HUES6 (cell line): ENCODE results near the gene FLNC.

Source experiments
- H3K27ac ChIP-seq: 2 replicates; pipeline ENCODE4 v1.7.0; 2013; ENCODE audit warnings: low read depth, mild to moderate bottlenecking, low read length, inconsistent platforms
- H3K27me3 ChIP-seq: 2 replicates; pipeline ENCODE4 v1.6.1; 2013; ENCODE audit warnings: low read length; ENCODE audit not compliant: control insufficient read depth, insufficient read depth
- H3K36me3 ChIP-seq: 2 replicates; pipeline ENCODE4 v1.6.1; 2013; ENCODE audit warnings: low read length; ENCODE audit not compliant: control insufficient read depth, insufficient read depth
- H3K4me1 ChIP-seq: 2 replicates; pipeline ENCODE4 v1.6.1; 2013; ENCODE audit warnings: low read length; ENCODE audit not compliant: control insufficient read depth, insufficient read depth
- H3K4me3 ChIP-seq: 2 replicates; pipeline ENCODE4 v1.5.1; 2013; ENCODE audit warnings: low read depth, low read length
- H3K9ac ChIP-seq: one replicate; pipeline ENCODE4 v1.6.1; 2013; ENCODE audit warnings: mild to moderate bottlenecking, low read length
- H3K9me3 ChIP-seq: 2 replicates; pipeline ENCODE4 v1.6.1; 2013; ENCODE audit warnings: low read depth, low read length; ENCODE audit not compliant: control insufficient read depth, insufficient read depth

Gene FLNC

GRCh38 chr7:128876978-128877755, 47.0 kb downstream of the FLNC start:
- no peak overlapping the region for H3K4me3 ChIP-seq
- H3K9ac ChIP-seq, result no peak overlapping the region
- H3K27ac ChIP-seq, result no peak overlapping the region
- no peaks in the 10 kb centered on the region for H3K9me3 ChIP-seq
- H3K4me1 ChIP-seq, result peaks cover 6% of the 10 kb centered on the region; the same call in 1 of the 2 replicates
- H3K36me3 ChIP-seq, result no peaks in the 10 kb centered on the region
- no peaks in the 10 kb centered on the region for H3K27me3 ChIP-seq

GRCh38 chr7:128877756-128878120, 47.5 kb downstream of the FLNC start:
- H3K9ac ChIP-seq, result no peak overlapping the region
- no peak overlapping the region for H3K27ac ChIP-seq
- H3K4me1 ChIP-seq, result peaks cover 6% of the 10 kb centered on the region; the same call in 1 of the 2 replicates
- H3K36me3 ChIP-seq, result no peaks in the 10 kb centered on the region
- no peaks in the 10 kb centered on the region for H3K9me3 ChIP-seq
- no peaks in the 10 kb centered on the region for H3K27me3 ChIP-seq
- no peak overlapping the region for H3K4me3 ChIP-seq

GRCh38 chr7:128878226-128879105, 48.3 kb downstream of the FLNC start:
- H3K9ac ChIP-seq, result no peak overlapping the region
- H3K9me3 ChIP-seq, result no peaks in the 10 kb centered on the region
- H3K27me3 ChIP-seq, result no peaks in the 10 kb centered on the region
- no peaks in the 10 kb centered on the region for H3K36me3 ChIP-seq
- H3K4me1 ChIP-seq, result peaks cover 6% of the 10 kb centered on the region; the same call in 1 of the 2 replicates
- no peak overlapping the region for H3K27ac ChIP-seq
- no peak overlapping the region for H3K4me3 ChIP-seq

GRCh38 chr7:128879461-128879938, 49.3 kb downstream of the FLNC start:
- no peaks in the 10 kb centered on the region for H3K36me3 ChIP-seq
- H3K27ac ChIP-seq, result no peak overlapping the region
- no peak overlapping the region for H3K4me3 ChIP-seq
- no peaks in the 10 kb centered on the region for H3K9me3 ChIP-seq
- peaks cover 13% of the 10 kb centered on the region for H3K4me1 ChIP-seq
- no peak overlapping the region for H3K9ac ChIP-seq
- no peaks in the 10 kb centered on the region for H3K27me3 ChIP-seq

GRCh38 chr7:128879939-128880746, 49.9 kb downstream of the FLNC start:
- H3K4me3 ChIP-seq, result no peak overlapping the region

GRCh38 chr7:128880791-128881457, 50.7 kb downstream of the FLNC start:
- no peaks in the 10 kb centered on the region for H3K36me3 ChIP-seq
- no peaks in the 10 kb centered on the region for H3K9me3 ChIP-seq
- H3K4me1 ChIP-seq, result peaks cover 13% of the 10 kb centered on the region
- H3K9ac ChIP-seq, result no peak overlapping the region
- H3K27ac ChIP-seq, result no peak overlapping the region
- H3K4me3 ChIP-seq, result no peak overlapping the region
- H3K27me3 ChIP-seq, result no peaks in the 10 kb centered on the region

More at GRCh38 chr7:128879939-128880746, 49.9 kb downstream of the FLNC start:
- H3K9ac ChIP-seq, result no peak overlapping the region
- H3K4me1 ChIP-seq, result peaks cover 13% of the 10 kb centered on the region
- H3K27me3 ChIP-seq, result no peaks in the 10 kb centered on the region
- no peaks in the 10 kb centered on the region for H3K9me3 ChIP-seq
- no peak overlapping the region for H3K27ac ChIP-seq
- H3K36me3 ChIP-seq, result no peaks in the 10 kb centered on the region

- H3K36me3 ChIP-seq, result no peaks in the 10 kb centered on the region
- H3K9ac ChIP-seq, result no peak overlapping the region
- H3K27me3 ChIP-seq, result no peaks in the 10 kb centered on the region
- H3K4me1 ChIP-seq, result peaks cover 13% of the 10 kb centered on the region
- H3K4me3 ChIP-seq, result no peak overlapping the region
- no peaks in the 10 kb centered on the region for H3K9me3 ChIP-seq
- no peak overlapping the region for H3K27ac ChIP-seq
Observed at GRCh38 chr7:128881458-128882125, 51.4 kb downstream of the FLNC start.

GRCh38 chr7:128882134-128882533, 51.9 kb downstream of the FLNC start:
- peaks cover 15% of the 10 kb centered on the region for H3K4me1 ChIP-seq
- H3K27ac ChIP-seq, result no peak overlapping the region
- no peaks in the 10 kb centered on the region for H3K36me3 ChIP-seq
- no peak overlapping the region for H3K9ac ChIP-seq
- H3K9me3 ChIP-seq, result no peaks in the 10 kb centered on the region
- no peak overlapping the region for H3K4me3 ChIP-seq
- H3K27me3 ChIP-seq, result no peaks in the 10 kb centered on the region

- Histone ChIP-seq H3K4me1 (peaks cover 22% of the 10 kb centered on the region), H3K27ac (no peak overlapping the region), H3K9me3 (no peaks in the 10 kb centered on the region), H3K9ac (no peak overlapping the region), H3K4me3 (no peak overlapping the region), H3K36me3 (no peaks in the 10 kb centered on the region), H3K27me3 (no peaks in the 10 kb centered on the region)
Observed at GRCh38 chr7:128883622-128884448, 53.6 kb downstream of the FLNC start.
